ENCODE measurements around the gene ETV6.

GRCh38 chr12:11814374-11814773 is 164.9 kb downstream of the ETV6 start:
- TF ChIP-seq POLR2A (IDR thresholded peaks at IDR 0.05) (no peak), CTCF (IDR thresholded peaks at IDR 0.05) (no peak)

All from testis (tissue), 2 donors.